T-cell (primary cell): ENCODE data around the gene TMEM235. TPM values are rescaled to one million over a fixed set of nuclear protein-coding genes. Genes with fewer than 3 reads are reported as not detected.

Experiments used
- ATAC-seq, 4 experiments: fragments of 200-7000 bp in 3 of 4; fragments of 150-1000 bp in 1 of 4; cut with Tn5 transposase; replicated peaks in 1 of 4; 1 replicate in 3 of 4; 2 replicates in 1 of 4; pipeline ENCODE4 v1.10.0; 2021; ENCODE audit warnings: moderate library complexity in 3 of 4, mild to moderate bottlenecking in 2 of 4, moderate number of reproducible peaks in 1 of 4
- CTCF ChIA-PET, 2 donors: fragments of 300-600 bp; sonication (Branson Sonifier 250); formaldehyde crosslinking; loops; one replicate each; lab custom pipeline; 2022; ENCODE audit warnings: antibody characterized with exemption in 2 of 2; lab: Charles Lee
- POLR2A ChIA-PET, 2 donors: fragments of 300-600 bp; sonication (Branson Sonifier 250); formaldehyde crosslinking; loops; one replicate each; lab custom pipeline; 2022; ENCODE audit warnings: antibody characterized with exemption in 2 of 2; lab: Charles Lee
- DNase-seq, 35 experiments: peaks; one replicate each; pipeline versions ENCODE4 v3.0.0 to v3.0.0-alpha.2; 2013 to 2023
- H3K27ac ChIP-seq: one replicate; pipeline ENCODE4 v1.5.1; 2013; ENCODE audit warnings: low read length
- H3K27me3 ChIP-seq, 2 experiments: replicated peaks in 1 of 2; 1 replicate in 1 of 2; 2 replicates in 1 of 2; pipeline versions ENCODE4 v1.6.1 to v1.7.0; 2013; ENCODE audit warnings: low read length in 1 of 2, mixed read lengths in 1 of 2; ENCODE audit not compliant: control insufficient read depth in 2 of 2, insufficient read depth in 2 of 2; ENCODE audit errors: extremely low read depth in 1 of 2
- H3K36me3 ChIP-seq, 2 donors: 1 replicate in 1 of 2; 2 replicates in 1 of 2; pipeline versions ENCODE4 v1.6.1 to v1.7.0; 2013; ENCODE audit warnings: low read length in 1 of 2; ENCODE audit not compliant: control insufficient read depth in 2 of 2, insufficient read depth in 1 of 2; ENCODE audit errors: extremely low read depth in 1 of 2
- H3K4me1 ChIP-seq, 2 experiments: 1 replicate in 1 of 2; 2 replicates in 1 of 2; pipeline versions ENCODE4 v1.6.1 to v1.7.0; 2013; ENCODE audit warnings: low read length in 2 of 2, mixed read lengths in 1 of 2; ENCODE audit not compliant: insufficient read depth in 2 of 2, control insufficient read depth in 1 of 2; ENCODE audit errors: extremely low read depth in 1 of 2
- H3K4me3 ChIP-seq, 2 donors: 1 replicate in 1 of 2; 2 replicates in 1 of 2; pipeline versions ENCODE4 v1.5.1 to v1.7.0; 2013; ENCODE audit warnings: mild to moderate bottlenecking in 2 of 2, low read length in 1 of 2, moderate library complexity in 1 of 2; ENCODE audit not compliant: control insufficient read depth in 1 of 2; ENCODE audit errors: extremely low read depth in 1 of 2
- H3K9me3 ChIP-seq: 2 replicates; pipeline ENCODE4 v1.7.0; 2013
- H3K27ac Mint-ChIP-seq, 2 donors: one replicate each; pipeline ENCODE4 v1.8.0; 2020 to 2021; ENCODE audit warnings: mild to moderate bottlenecking in 2 of 2, mixed read lengths in 2 of 2
- H3K27me3 Mint-ChIP-seq, 2 donors: one replicate each; pipeline ENCODE4 v1.8.0; 2021 to 2022; ENCODE audit warnings: mixed read lengths in 2 of 2
- H3K36me3 Mint-ChIP-seq: one replicate; pipeline ENCODE4 v1.8.0; 2021; ENCODE audit warnings: mixed read lengths
- H3K4me1 Mint-ChIP-seq, 3 donors: one replicate each; pipeline ENCODE4 v1.8.0; 2020 to 2022; ENCODE audit warnings: mixed read lengths in 3 of 3, mild to moderate bottlenecking in 1 of 3
- H3K4me3 Mint-ChIP-seq, 3 donors: one replicate each; pipeline ENCODE4 v1.8.0; 2020 to 2022; ENCODE audit warnings: mild to moderate bottlenecking in 3 of 3, mixed read lengths in 3 of 3, moderate library complexity in 3 of 3
- H3K9me3 Mint-ChIP-seq, 3 donors: one replicate each; pipeline ENCODE4 v1.8.0; 2020 to 2022; ENCODE audit warnings: mixed read lengths in 3 of 3
- WGBS: methylation state at CpG from one replicate; pipeline ENCODE4 v1.1.5; 2013; ENCODE audit warnings: missing lambda C conversion rate; ENCODE audit not compliant: insufficient coverage; 5-methylcytosine and 5-hydroxymethylcytosine counted together
- total RNA-seq, 35 experiments: library from RNA in 6 of 35; stranded (reverse) in 6 of 35; fragments of 120-200 nt in 1 of 35; gene quantifications; one replicate each; pipeline versions ENCODE4 v1.2.1 to v1.2.4 and lab custom pipeline; 2013 to 2026

The TMEM235 gene
- total RNA-seq, 5 donors from 2014 or later (not counting 1 experiment from before 2014, with no cell fraction given): not detected

- H3K36me3 ChIP-seq: no peaks in the 10 kb centered on the region
- 90% methylated on average over 23 of the region's 30 CpGs for WGBS
- Mint-ChIP-seq H3K4me3 (no peak overlapping the region), H3K36me3 (no peaks in the 10 kb centered on the region), H3K4me1 (peaks cover 26 to 36% (median 32%) of the 10 kb centered on the region in 3 donors), H3K9me3 (peaks cover 0 to 3% (median 2%) of the 10 kb centered on the region in 3 donors), H3K27me3 (no peaks in the 10 kb centered on the region), H3K27ac (no peak overlapping the region)
- no peaks in the 10 kb centered on the region for H3K9me3 ChIP-seq
- peaks cover 0 to 16% of the 10 kb centered on the region in 2 experiments for H3K27me3 ChIP-seq
- ChIA-PET CTCF (no interaction called here), POLR2A (no interaction called here)
- H3K4me3 ChIP-seq: no peak overlapping the region
- no peak overlapping the region for H3K27ac ChIP-seq
- DNase-seq (no peak), ATAC-seq (no peak)
- peaks cover 19 to 39% of the 10 kb centered on the region in 2 experiments for H3K4me1 ChIP-seq
Observed at GRCh38 chr17:78248051-78248914, 16.9 kb downstream of the TMEM235 start.

DNA sequence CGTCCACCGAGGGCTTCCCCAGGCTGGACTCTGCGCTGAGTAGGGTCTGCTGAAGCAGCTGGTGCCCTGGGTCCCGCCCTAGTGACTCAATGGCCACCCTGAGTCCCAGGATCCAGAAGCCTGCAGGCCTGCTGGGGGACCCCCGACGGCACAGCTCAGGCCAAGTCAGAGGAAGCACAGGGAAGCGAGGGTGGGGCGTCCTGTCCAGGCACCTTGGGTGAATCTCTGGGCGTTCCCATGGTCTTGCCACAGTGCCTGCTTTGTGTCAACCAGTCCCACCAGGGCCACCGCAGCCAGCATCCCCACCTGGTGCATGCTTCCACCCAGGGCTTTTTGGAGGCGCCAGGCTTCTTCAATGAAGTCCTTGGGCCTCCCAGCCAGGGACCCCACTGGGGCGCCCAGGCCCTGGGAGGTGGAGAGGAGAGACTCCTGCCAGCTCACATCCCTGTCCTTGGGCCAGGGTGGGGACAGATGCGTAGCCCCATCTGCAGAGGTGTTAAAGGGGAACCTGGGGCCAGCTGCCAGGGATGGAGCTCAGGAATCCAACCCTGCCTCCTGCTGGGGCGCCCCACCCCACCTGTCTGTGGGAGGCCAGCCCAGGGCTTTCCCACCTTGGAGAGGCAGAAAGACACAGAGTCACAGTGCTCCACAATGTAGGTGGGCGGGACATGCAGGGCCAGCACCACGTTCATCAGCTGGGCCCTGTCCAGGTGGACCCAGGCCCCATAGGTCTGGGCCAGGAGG, 17.8 kb downstream of the TMEM235 start:
- Histone ChIP-seq H3K27me3 (peaks cover 0 to 16% of the 10 kb centered on the region in 2 experiments), H3K4me3 (no peak overlapping the region), H3K9me3 (no peaks in the 10 kb centered on the region), H3K27ac (no peak overlapping the region), H3K4me1 (peaks cover 20 to 47% of the 10 kb centered on the region in 2 experiments), H3K36me3 (no peaks in the 10 kb centered on the region)
- peaks cover 32 to 39% (median 37%) of the 10 kb centered on the region in 3 donors for H3K4me1 Mint-ChIP-seq
- peaks cover 0 to 3% (median 2%) of the 10 kb centered on the region in 3 donors for H3K9me3 Mint-ChIP-seq
- no peak for ATAC-seq
- ChIA-PET CTCF (interaction anchor here (0.9 to 1.9 kb wide), 5 partner anchors 164 to 230 kb away, joined by 3 to 5 read pairs (median 4); no protein-coding TSS in a partner anchor), POLR2A (interaction anchor here in 1 of 2 donors (0.6 kb wide), 1 partner anchor 47 kb away, joined by 5 read pairs; no protein-coding TSS in a partner anchor)
- no peak overlapping the region for H3K27ac Mint-ChIP-seq
- H3K27me3 Mint-ChIP-seq: no peaks in the 10 kb centered on the region
- WGBS: 93% methylated on average over 13 of the region's 16 CpGs
- DNase-seq: no peak
- peak overlapping the region in 1 of 3 donors; percentile 39 for H3K4me3 Mint-ChIP-seq
- H3K36me3 Mint-ChIP-seq: no peaks in the 10 kb centered on the region

- Histone ChIP-seq H3K36me3 (no peaks in the 10 kb centered on the region), H3K9me3 (no peaks in the 10 kb centered on the region), H3K27ac (no peak overlapping the region), H3K27me3 (peaks cover 0 to 16% of the 10 kb centered on the region in 2 experiments), H3K4me1 (peaks cover 20 to 54% of the 10 kb centered on the region in 2 experiments), H3K4me3 (peak overlapping the region in 1 of 2 donors; percentile 50)
- no peak overlapping the region for H3K27ac Mint-ChIP-seq
- H3K36me3 Mint-ChIP-seq: no peaks in the 10 kb centered on the region
- peaks cover 0 to 3% (median 2%) of the 10 kb centered on the region in 3 donors for H3K9me3 Mint-ChIP-seq
- ChIA-PET POLR2A (interaction anchor here (0.5 to 0.6 kb wide), 3 partner anchors 32 to 987 kb away, joined by 4 to 6 read pairs (median 5); no protein-coding TSS in a partner anchor), CTCF (interaction anchor here (0.6 to 1.9 kb wide), 6 partner anchors 138 to 231 kb away, joined by 3 to 5 read pairs (median 4); no protein-coding TSS in a partner anchor)
- H3K4me1 Mint-ChIP-seq: peaks cover 41 to 44% (median 43%) of the 10 kb centered on the region in 3 donors
- no peaks in the 10 kb centered on the region for H3K27me3 Mint-ChIP-seq
- WGBS: 75% methylated on average over 19 of the region's 20 CpGs
- H3K4me3 Mint-ChIP-seq: peak overlapping the region in 1 of 3 donors; percentile 82
- no peak for ATAC-seq
- no peak for DNase-seq
Observed at GRCh38 chr17:78249818-78250806, 18.7 kb downstream of the TMEM235 start.

- H3K4me3 ChIP-seq: peak overlapping the region; percentile 50 to 61
- WGBS: 7% methylated on average over 23 of the region's 27 CpGs
- H3K4me3 Mint-ChIP-seq: peak overlapping the region; percentile 76 to 82 (median 79)
- H3K9me3 ChIP-seq: no peaks in the 10 kb centered on the region
- ATAC-seq (peak; percentile 39 to 61 (median 46)), DNase-seq (peak; percentile 56 to 89 (median 78))
- CTCF ChIA-PET: interaction anchor here (0.6 to 1.9 kb wide), 5 partner anchors 10 to 232 kb away, joined by 3 to 5 read pairs (median 4); no protein-coding TSS in a partner anchor
- H3K27ac Mint-ChIP-seq: peak overlapping the region; percentile 93
- no peaks in the 10 kb centered on the region for H3K36me3 Mint-ChIP-seq
- H3K4me1 ChIP-seq: peaks cover 20 to 64% of the 10 kb centered on the region in 2 experiments
- H3K27me3 Mint-ChIP-seq: no peaks in the 10 kb centered on the region
- POLR2A ChIA-PET: interaction anchor here (0.5 to 0.6 kb wide), 3 partner anchors 31 to 988 kb away, joined by 4 to 6 read pairs (median 6); no protein-coding TSS in a partner anchor
- peak overlapping the region; percentile 82 for H3K27ac ChIP-seq
- no peaks in the 10 kb centered on the region for H3K36me3 ChIP-seq
- H3K27me3 ChIP-seq: peaks cover 0 to 14% of the 10 kb centered on the region in 2 experiments
- H3K4me1 Mint-ChIP-seq: peaks cover 51 to 52% (median 51%) of the 10 kb centered on the region in 3 donors
- H3K9me3 Mint-ChIP-seq: no peaks in the 10 kb centered on the region
Observed at GRCh38 chr17:78250891-78251772, 19.7 kb downstream of the TMEM235 start.

GRCh38 chr17:78251773-78252103, 20.3 kb downstream of the TMEM235 start:
- WGBS: 11% methylated on average over 3 of the region's 6 CpGs
- Histone ChIP-seq H3K27ac (peak overlapping the region; percentile 82), H3K36me3 (no peaks in the 10 kb centered on the region), H3K27me3 (peaks cover 0 to 14% of the 10 kb centered on the region in 2 experiments), H3K4me3 (peak overlapping the region; percentile 50 to 61), H3K4me1 (peaks cover 22 to 70% of the 10 kb centered on the region in 2 experiments), H3K9me3 (no peaks in the 10 kb centered on the region)
- DNase-seq (peak in 1 of 35 experiments; percentile 31), ATAC-seq (peak in 1 of 4 experiments; percentile 1)
- no peaks in the 10 kb centered on the region for H3K36me3 Mint-ChIP-seq
- H3K27me3 Mint-ChIP-seq: no peaks in the 10 kb centered on the region
- H3K4me3 Mint-ChIP-seq: peak overlapping the region; percentile 76 to 82 (median 79)
- POLR2A ChIA-PET: interaction anchor here in 1 of 2 donors (0.5 to 0.6 kb wide), 2 partner anchors 87 to 552 kb away, joined by 3 to 6 read pairs; no protein-coding TSS in a partner anchor
- H3K27ac Mint-ChIP-seq: peak overlapping the region; percentile 93
- CTCF ChIA-PET: interaction anchor here (0.5 to 1.4 kb wide), 5 partner anchors 9 to 111 kb away, joined by 3 to 4 read pairs (median 3); partner anchors contain the start of gene TK1 (in 1 of the 2)
- no peaks in the 10 kb centered on the region for H3K9me3 Mint-ChIP-seq
- H3K4me1 Mint-ChIP-seq: peaks cover 52 to 58% (median 57%) of the 10 kb centered on the region in 3 donors
